Measurements from ENCODE around the gene ANKRD29.

GRCh38 chr18:23669202-23669766, 6.6 kb upstream of the ANKRD29 start:
- TF ChIP-seq, protein P1, sequence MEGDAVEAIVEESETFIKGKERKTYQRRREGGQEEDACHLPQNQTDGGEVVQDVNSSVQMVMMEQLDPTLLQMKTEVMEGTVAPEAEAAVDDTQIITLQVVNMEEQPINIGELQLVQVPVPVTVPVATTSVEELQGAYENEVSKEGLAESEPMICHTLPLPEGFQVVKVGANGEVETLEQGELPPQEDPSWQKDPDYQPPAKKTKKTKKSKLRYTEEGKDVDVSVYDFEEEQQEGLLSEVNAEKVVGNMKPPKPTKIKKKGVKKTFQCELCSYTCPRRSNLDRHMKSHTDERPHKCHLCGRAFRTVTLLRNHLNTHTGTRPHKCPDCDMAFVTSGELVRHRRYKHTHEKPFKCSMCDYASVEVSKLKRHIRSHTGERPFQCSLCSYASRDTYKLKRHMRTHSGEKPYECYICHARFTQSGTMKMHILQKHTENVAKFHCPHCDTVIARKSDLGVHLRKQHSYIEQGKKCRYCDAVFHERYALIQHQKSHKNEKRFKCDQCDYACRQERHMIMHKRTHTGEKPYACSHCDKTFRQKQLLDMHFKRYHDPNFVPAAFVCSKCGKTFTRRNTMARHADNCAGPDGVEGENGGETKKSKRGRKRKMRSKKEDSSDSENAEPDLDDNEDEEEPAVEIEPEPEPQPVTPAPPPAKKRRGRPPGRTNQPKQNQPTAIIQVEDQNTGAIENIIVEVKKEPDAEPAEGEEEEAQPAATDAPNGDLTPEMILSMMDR (IDR thresholded peaks at IDR 0.05) = no peak
- TF ChIP-seq POLR2A (IDR thresholded peaks at IDR 0.05) = no peak
- no peak for TF ChIP-seq POLR2AphosphoS5 (IDR thresholded peaks at IDR 0.05)

Measured in prostate gland (tissue), 2 donors.